PC-3 (cell line): ENCODE results near the gene IZUMO2.

ENCODE experiments used
- CTCF ChIP-seq: fragments of 300-600 bp; sonication (generic); conservative IDR thresholded peaks from 2 replicates; pipeline ENCODE4 v1.5.1; 2017; ENCODE audit warnings: antibody characterized with exemption, low read depth, mild to moderate bottlenecking, low read length
- EZH2 ChIP-seq: fragments of 300-600 bp; sonication (generic); IDR thresholded peaks from one replicate; pipeline ENCODE4 v1.6.1; 2017; ENCODE audit warnings: antibody characterized with exemption, mild to moderate bottlenecking, low read length; ENCODE audit not compliant: unreplicated experiment

- TF ChIP-seq CTCF (no peak), EZH2 (no peak)
Observed at GRCh38 chr19:50192463-50193211, 29.6 kb upstream of the IZUMO2 start.
